ENCODE data around the gene HDGFL3.

DNA sequence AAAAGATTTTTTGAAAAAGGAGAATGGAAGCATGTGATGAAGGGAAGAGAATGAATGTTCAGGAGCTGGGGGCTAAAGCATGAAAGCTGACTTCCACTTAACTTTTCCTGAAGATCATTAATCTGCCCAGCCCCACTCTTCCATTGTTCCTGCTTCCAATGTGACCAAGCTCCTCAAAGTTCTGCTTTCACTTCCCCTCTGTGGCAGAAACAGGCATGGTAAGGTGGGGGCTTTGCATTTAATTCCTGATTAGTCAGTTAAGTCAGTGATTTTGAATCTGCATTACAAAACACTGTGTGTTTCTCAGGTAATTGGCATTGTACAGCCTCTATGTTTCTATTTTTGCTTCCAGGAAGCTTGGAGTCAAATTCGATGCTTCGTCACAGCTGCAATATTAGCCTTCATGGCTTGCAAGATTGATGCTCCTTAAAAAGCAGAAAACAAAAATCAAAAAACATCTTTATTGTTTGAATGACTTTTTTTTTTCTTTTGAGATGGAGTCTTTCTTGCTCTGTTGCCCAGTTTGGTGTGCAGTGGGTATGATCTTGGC lies 107.5 kb downstream of the HDGFL3 start:
- no peak for TF ChIP-seq EZH2 (IDR thresholded peaks at IDR 0.05)
- no peak for TF ChIP-seq POLR2AphosphoS5 (IDR thresholded peaks at IDR 0.05; ENCODE audit: borderline replicate concordance, low read depth, low read length)
- no peak for TF ChIP-seq FOXP2 (optimal IDR thresholded peaks at IDR 0.05; ENCODE audit: control extremely low read depth, extremely low read length, insufficient read depth)
